ENCODE data around the gene GPR176.
A peak's percentile ranks its signal among the peaks of the same experiment; 100 is the strongest.

The GPR176 gene

GRCh38 chr15:39782441-39783138 lies 137.5 kb downstream of the GPR176 start, which contains the start of gene FSIP1:
Gene FSIP1, minus strand, starts transcription at chr15:39782841. Its CDS starts 6,317 bp downstream, at chr15:39776524.
- peak; percentile 97 for DNase-seq (ENCODE audit: low read depth, low spot score)
- no peak for TF ChIP-seq CTCF (IDR thresholded peaks at IDR 0.05; ENCODE audit: low read depth, low read length)
- in situ Hi-C loops (cut with HindIII; ENCODE audit: low sequenced_read_pairs) = no loop called here

GRCh38 chr15:39781967-39782302 lies 138.1 kb downstream of the GPR176 start:
- no peak for DNase-seq (ENCODE audit: low read depth, low spot score)
- peak overlapping the region; percentile 40 for H3K4me3 ChIP-seq (ENCODE audit: low read depth, low read length)
- in situ Hi-C loops (cut with HindIII; ENCODE audit: low sequenced_read_pairs) = no loop called here
- TF ChIP-seq CTCF (IDR thresholded peaks at IDR 0.05; ENCODE audit: low read depth, low read length) = no peak

More at GRCh38 chr15:39782441-39783138, 137.5 kb downstream of the GPR176 start, which contains the start of gene FSIP1:
- H3K4me3 ChIP-seq (ENCODE audit: low read depth, low read length) = peak within 1 kb of the TSS; percentile 72

GRCh38 chr15:39781147-39781966 lies 138.7 kb downstream of the GPR176 start:
- in situ Hi-C loops (cut with HindIII; ENCODE audit: low sequenced_read_pairs) = no loop called here

GRCh38 chr15:39778021-39778420 lies 142.0 kb downstream of the GPR176 start:
- DNase-seq (ENCODE audit: low read depth, low spot score) = no peak
- no peak for TF ChIP-seq CTCF (IDR thresholded peaks at IDR 0.05; ENCODE audit: low read depth, low read length)
- H3K4me3 ChIP-seq (ENCODE audit: low read depth, low read length) = no peak overlapping the region
- in situ Hi-C loops (cut with HindIII; ENCODE audit: low sequenced_read_pairs) = no loop called here

More at GRCh38 chr15:39781147-39781966, 138.7 kb downstream of the GPR176 start:
- no peak for TF ChIP-seq CTCF (IDR thresholded peaks at IDR 0.05; ENCODE audit: low read depth, low read length)
- H3K4me3 ChIP-seq (ENCODE audit: low read depth, low read length) = no peak overlapping the region
- DNase-seq (ENCODE audit: low read depth, low spot score) = no peak

- DNase-seq (ENCODE audit: low read depth, low spot score) = no peak
These were observed 142.6 kb downstream of the GPR176 start for GRCh38 chr15:39777496-39777895.

GRCh38 chr15:39776068-39776467 lies 144.0 kb downstream of the GPR176 start:
- in situ Hi-C loops (cut with HindIII; ENCODE audit: low sequenced_read_pairs) = no loop called here
- H3K4me3 ChIP-seq (ENCODE audit: low read depth, low read length) = no peak overlapping the region
- no peak for DNase-seq (ENCODE audit: low read depth, low spot score)
- TF ChIP-seq CTCF (IDR thresholded peaks at IDR 0.05; ENCODE audit: low read depth, low read length) = no peak

More at GRCh38 chr15:39777496-39777895, 142.6 kb downstream of the GPR176 start:
- in situ Hi-C loops (cut with HindIII; ENCODE audit: low sequenced_read_pairs) = no loop called here
- H3K4me3 ChIP-seq (ENCODE audit: low read depth, low read length) = no peak overlapping the region
- TF ChIP-seq CTCF (IDR thresholded peaks at IDR 0.05; ENCODE audit: low read depth, low read length) = no peak

Measured in astrocyte of the spinal cord (primary cell).